Measurements from ENCODE around the gene SDK1. TPM values are rescaled to one million over a fixed set of nuclear protein-coding genes. Genes with fewer than 3 reads are reported as not detected.

Gene SDK1
- total RNA-seq, 4 donors from 2014 or later, result 1.2 to 1.8 (median 1.5) TPM

GRCh38 chr7:4136036-4136435 lies 835.0 kb downstream of the SDK1 start:
- Histone ChIP-seq H3K9me3 (no peaks in the 10 kb centered on the region), H3K27me3 (no peaks in the 10 kb centered on the region), H3K4me1 (no peaks in the 10 kb centered on the region), H3K36me3 (no peaks in the 10 kb centered on the region), H3K27ac (no peak overlapping the region), H3K4me3 (no peak overlapping the region)
- TF ChIP-seq CTCF (IDR thresholded peaks at IDR 0.05 in 4 of 5, conservative IDR thresholded peaks at IDR 0.05 in 1 of 5), result no peak
- TF ChIP-seq POLR2A (IDR thresholded peaks at IDR 0.05), result no peak
- in situ Hi-C loops (cut with MboI; ENCODE audit: low sequenced_read_pairs in 4 of 4) (no loop called here), intact Hi-C loops (cut with DNase I; ENCODE audit: low total_unique reads) (no loop called here)
- ATAC-seq, result no peak
- no peak for DNase-seq

GRCh38 chr7:4136501-4137110 lies 835.6 kb downstream of the SDK1 start:
- in situ Hi-C loops (cut with MboI; ENCODE audit: low sequenced_read_pairs in 4 of 4) (no loop called here), intact Hi-C loops (cut with DNase I; ENCODE audit: low total_unique reads) (no loop called here)
- no peaks in the 10 kb centered on the region for H3K36me3 ChIP-seq
- ATAC-seq (no peak), DNase-seq (no peak)
- H3K27ac ChIP-seq, result no peak overlapping the region
- no peak overlapping the region for H3K4me3 ChIP-seq
- no peaks in the 10 kb centered on the region for H3K4me1 ChIP-seq
- TF ChIP-seq POLR2A (IDR thresholded peaks at IDR 0.05), result no peak
- H3K9me3 ChIP-seq, result no peaks in the 10 kb centered on the region
- H3K27me3 ChIP-seq, result no peaks in the 10 kb centered on the region

GRCh38 chr7:4137552-4137951 lies 836.5 kb downstream of the SDK1 start:
- no peak overlapping the region for H3K4me3 ChIP-seq
- no peak overlapping the region for H3K27ac ChIP-seq
- H3K36me3 ChIP-seq, result no peaks in the 10 kb centered on the region
- DNase-seq (no peak), ATAC-seq (no peak)
- H3K9me3 ChIP-seq, result no peaks in the 10 kb centered on the region
- in situ Hi-C loops (cut with MboI; ENCODE audit: low sequenced_read_pairs in 4 of 4) (no loop called here), intact Hi-C loops (cut with DNase I; ENCODE audit: low total_unique reads) (no loop called here)
- no peaks in the 10 kb centered on the region for H3K4me1 ChIP-seq
- TF ChIP-seq CTCF (IDR thresholded peaks at IDR 0.05 in 4 of 5, conservative IDR thresholded peaks at IDR 0.05 in 1 of 5) (no peak), POLR2A (IDR thresholded peaks at IDR 0.05) (no peak)
- no peaks in the 10 kb centered on the region for H3K27me3 ChIP-seq

GRCh38 chr7:4138866-4139265 lies 837.8 kb downstream of the SDK1 start:
- H3K36me3 ChIP-seq, result no peaks in the 10 kb centered on the region
- no peak overlapping the region for H3K4me3 ChIP-seq
- TF ChIP-seq POLR2A (IDR thresholded peaks at IDR 0.05), result no peak
- TF ChIP-seq CTCF (IDR thresholded peaks at IDR 0.05 in 4 of 5, conservative IDR thresholded peaks at IDR 0.05 in 1 of 5), result no peak
- ATAC-seq, result no peak
- H3K27ac ChIP-seq, result no peak overlapping the region
- no peaks in the 10 kb centered on the region for H3K9me3 ChIP-seq
- intact Hi-C loops (cut with DNase I; ENCODE audit: low total_unique reads) (no loop called here), in situ Hi-C loops (cut with MboI; ENCODE audit: low sequenced_read_pairs in 4 of 4) (no loop called here)
- no peak for DNase-seq
- no peaks in the 10 kb centered on the region for H3K4me1 ChIP-seq
- H3K27me3 ChIP-seq, result no peaks in the 10 kb centered on the region

GRCh38 chr7:4139656-4140625 lies 838.9 kb downstream of the SDK1 start:
- no peaks in the 10 kb centered on the region for H3K9me3 ChIP-seq
- peaks cover 0 to 4% (median 3%) of the 10 kb centered on the region in 3 donors for H3K27me3 ChIP-seq
- H3K36me3 ChIP-seq, result no peaks in the 10 kb centered on the region
- ATAC-seq, result no peak
- no peaks in the 10 kb centered on the region for H3K4me1 ChIP-seq
- no peak overlapping the region for H3K27ac ChIP-seq
- in situ Hi-C loops (cut with MboI; ENCODE audit: low sequenced_read_pairs in 4 of 4), result no loop called here
- intact Hi-C loops (cut with DNase I; ENCODE audit: low total_unique reads), result no loop called here
- H3K4me3 ChIP-seq, result no peak overlapping the region
- TF ChIP-seq CTCF (IDR thresholded peaks at IDR 0.05 in 4 of 5, conservative IDR thresholded peaks at IDR 0.05 in 1 of 5) (no peak), POLR2A (IDR thresholded peaks at IDR 0.05) (no peak)
- DNase-seq, result no peak
